GM23248 (cell line): ENCODE data around the gene CDK15.

Experiments
- EZH2 ChIP-seq: fragments of 200-600 bp; sonication (generic); IDR thresholded peaks from 2 replicates; pipeline ENCODE4 v1.6.1; 2018; ENCODE audit warnings: antibody characterized with exemption, mild to moderate bottlenecking; ENCODE audit not compliant: insufficient read depth, poor library complexity, severe bottlenecking
- EZH2phosphoT487 ChIP-seq: fragments of 200-600 bp; sonication (generic); IDR thresholded peaks from 2 replicates; pipeline ENCODE4 v1.6.1; 2018; ENCODE audit warnings: antibody characterized with exemption, moderate library complexity, mild to moderate bottlenecking, low read depth; ENCODE audit not compliant: insufficient read depth

- TF ChIP-seq EZH2: no peak
- TF ChIP-seq EZH2phosphoT487: no peak
Observed at GRCh38 chr2:201837391-201837790, 31.1 kb downstream of the CDK15 start.
